ENCODE data around the gene EFNA1.

GRCh38 chr1:155122308-155122707 lies 5.4 kb upstream of the EFNA1 start:
- no peak for TF ChIP-seq CTCF (IDR thresholded peaks at IDR 0.05)
- no peak for TF ChIP-seq EP300 (IDR thresholded peaks at IDR 0.05)
- TF ChIP-seq POLR2A (IDR thresholded peaks at IDR 0.05) = no peak
